ENCODE measurements around the gene PTPN4.

DNA sequence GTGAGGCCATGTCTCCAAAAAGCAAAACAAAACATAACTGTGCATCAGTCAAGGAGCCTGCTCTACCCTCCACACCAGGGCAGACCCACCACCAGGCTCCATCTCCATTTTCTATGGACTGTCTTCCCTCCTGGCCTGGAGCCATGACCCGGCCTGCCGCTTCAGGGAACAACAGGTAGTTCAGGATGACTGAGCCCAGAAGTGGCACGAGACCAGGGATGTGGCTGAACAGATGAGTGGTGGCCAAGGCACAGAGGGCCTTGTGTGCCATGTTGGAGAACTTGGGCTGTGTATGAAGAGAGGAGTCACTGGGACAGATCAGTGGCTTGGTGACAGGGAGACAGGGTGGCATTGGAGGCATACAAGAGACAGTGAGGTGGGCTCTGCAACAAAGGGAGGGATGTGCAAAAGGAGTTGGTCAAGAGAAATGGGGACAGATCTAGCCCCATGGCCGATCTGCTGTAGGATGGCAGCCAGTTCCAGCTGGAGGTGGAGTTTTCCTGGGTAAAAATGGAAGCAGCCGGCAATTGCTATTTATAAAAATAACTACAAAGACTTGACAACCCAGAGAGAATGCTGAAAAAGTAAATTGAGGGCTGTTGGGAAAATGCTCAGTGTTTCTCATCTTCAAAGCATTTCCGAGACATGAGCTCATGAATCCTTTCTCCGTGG is 45.8 kb upstream of the PTPN4 start:
- TF ChIP-seq, protein P1, sequence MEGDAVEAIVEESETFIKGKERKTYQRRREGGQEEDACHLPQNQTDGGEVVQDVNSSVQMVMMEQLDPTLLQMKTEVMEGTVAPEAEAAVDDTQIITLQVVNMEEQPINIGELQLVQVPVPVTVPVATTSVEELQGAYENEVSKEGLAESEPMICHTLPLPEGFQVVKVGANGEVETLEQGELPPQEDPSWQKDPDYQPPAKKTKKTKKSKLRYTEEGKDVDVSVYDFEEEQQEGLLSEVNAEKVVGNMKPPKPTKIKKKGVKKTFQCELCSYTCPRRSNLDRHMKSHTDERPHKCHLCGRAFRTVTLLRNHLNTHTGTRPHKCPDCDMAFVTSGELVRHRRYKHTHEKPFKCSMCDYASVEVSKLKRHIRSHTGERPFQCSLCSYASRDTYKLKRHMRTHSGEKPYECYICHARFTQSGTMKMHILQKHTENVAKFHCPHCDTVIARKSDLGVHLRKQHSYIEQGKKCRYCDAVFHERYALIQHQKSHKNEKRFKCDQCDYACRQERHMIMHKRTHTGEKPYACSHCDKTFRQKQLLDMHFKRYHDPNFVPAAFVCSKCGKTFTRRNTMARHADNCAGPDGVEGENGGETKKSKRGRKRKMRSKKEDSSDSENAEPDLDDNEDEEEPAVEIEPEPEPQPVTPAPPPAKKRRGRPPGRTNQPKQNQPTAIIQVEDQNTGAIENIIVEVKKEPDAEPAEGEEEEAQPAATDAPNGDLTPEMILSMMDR (IDR thresholded peaks at IDR 0.05), result no peak
- TF ChIP-seq POLR2A (IDR thresholded peaks at IDR 0.05) (no peak), POLR2AphosphoS5 (IDR thresholded peaks at IDR 0.05) (no peak)
